Esophagus muscularis mucosa (tissue), 4 donors: Measurements from ENCODE around the gene ATRIP. TPM values are rescaled to one million over a fixed set of nuclear protein-coding genes. Genes with fewer than 3 reads are reported as not detected.

Source experiments
- DNase-seq: peaks from one replicate; pipeline ENCODE4 v3.0.0-alpha.2; 2017; ENCODE audit errors: extremely low spot score
- H3K27ac ChIP-seq, 4 donors: fragments of 200-600 bp; sonication (generic); replicated peaks in 1 of 4; 1 replicate in 3 of 4; 2 replicates in 1 of 4; pipeline ENCODE4 v1.5.1; 2016 to 2019; ENCODE audit warnings: mild to moderate bottlenecking in 1 of 4
- H3K27me3 ChIP-seq, 4 donors: fragments of 200-600 bp; sonication (generic); one replicate each; pipeline versions ENCODE4 v1.5.1 to v1.6.0; 2016 to 2019
- H3K36me3 ChIP-seq, 4 donors: fragments of 200-600 bp; sonication (generic); one replicate each; pipeline ENCODE4 v1.5.1; 2016 to 2019
- H3K4me1 ChIP-seq, 4 donors: fragments of 200-600 bp; sonication (generic); one replicate each; pipeline ENCODE4 v1.5.1; 2016 to 2019
- H3K4me3 ChIP-seq, 4 donors: fragments of 200-600 bp; sonication (generic); 1 replicate in 2 of 4; 2 replicates in 2 of 4; pipeline ENCODE4 v1.5.1; 2016 to 2019; ENCODE audit warnings: mild to moderate bottlenecking in 4 of 4, moderate library complexity in 1 of 4
- H3K9me3 ChIP-seq, 4 donors: fragments of 200-600 bp; sonication (generic); 1 replicate in 3 of 4; 2 replicates in 1 of 4; pipeline ENCODE4 v1.5.1; 2016 to 2019
- CTCF ChIP-seq, 3 experiments: fragments of 200-600 bp in 2 of 3; fragments of 450-650 bp in 1 of 3; sonication (generic) in 2 of 3; IDR thresholded peaks; one replicate each; pipeline ENCODE4 v1.5.1; 2017 to 2019; ENCODE audit warnings: antibody characterized with exemption in 3 of 3, mild to moderate bottlenecking in 2 of 3, moderate library complexity in 1 of 3
- EP300 ChIP-seq: sonication (generic); formaldehyde crosslinking; IDR thresholded peaks from one replicate; pipeline ENCODE4 v1.6.1; 2017; ENCODE audit warnings: antibody characterized with exemption
- POLR2A ChIP-seq: fragments of 450-650 bp; IDR thresholded peaks from one replicate; pipeline ENCODE4 v1.6.1; 2017; ENCODE audit warnings: antibody characterized with exemption, moderate library complexity, mild to moderate bottlenecking, low read depth
- POLR2AphosphoS5 ChIP-seq, 2 donors: sonication (generic); formaldehyde crosslinking; IDR thresholded peaks; one replicate each; pipeline ENCODE4 v1.6.1; 2017; ENCODE audit warnings: antibody characterized with exemption in 2 of 2
- WGBS: methylation state at CpG from one replicate; pipeline ENCODE4 v1.1.5; 2018; 5-methylcytosine and 5-hydroxymethylcytosine counted together
- intact Hi-C: fragments of 100-400 bp; cut with DNase I; formaldehyde crosslinking; loops from one replicate; pipeline ENCODE4 v1.15.1; 2023
- total RNA-seq, 4 donors: library from RNA; depleted of rRNA; stranded (reverse); fragments of >200 nt; gene quantifications; one replicate each; pipeline versions ENCODE4 v1.1.0 to v1.2.1, GENCODE V29; 2016

The ATRIP gene
- total RNA-seq, 4 donors from 2014 or later, result 4.2 to 8.5 (median 5.3) TPM

- H3K27ac ChIP-seq, result no peak overlapping the region
- peaks cover 9 to 44% (median 38%) of the 10 kb centered on the region in 4 donors for H3K4me1 ChIP-seq
- H3K4me3 ChIP-seq, result no peak overlapping the region
- WGBS, result 83% methylated on average over 8 of the region's 17 CpGs
- TF ChIP-seq POLR2AphosphoS5 (IDR thresholded peaks at IDR 0.05) (no peak), POLR2A (no peak), EP300 (no peak), CTCF (IDR thresholded peaks at IDR 0.05) (no peak)
- DNase-seq, result no peak
- H3K9me3 ChIP-seq, result no peaks in the 10 kb centered on the region
- intact Hi-C loops, result no loop called here
- peaks cover 55 to 97% (median 78%) of the 10 kb centered on the region in 4 donors for H3K36me3 ChIP-seq
- H3K27me3 ChIP-seq, result no peaks in the 10 kb centered on the region
Observed at GRCh38 chr3:48419597-48419996, 26.9 kb upstream of the ATRIP start.

DNA sequence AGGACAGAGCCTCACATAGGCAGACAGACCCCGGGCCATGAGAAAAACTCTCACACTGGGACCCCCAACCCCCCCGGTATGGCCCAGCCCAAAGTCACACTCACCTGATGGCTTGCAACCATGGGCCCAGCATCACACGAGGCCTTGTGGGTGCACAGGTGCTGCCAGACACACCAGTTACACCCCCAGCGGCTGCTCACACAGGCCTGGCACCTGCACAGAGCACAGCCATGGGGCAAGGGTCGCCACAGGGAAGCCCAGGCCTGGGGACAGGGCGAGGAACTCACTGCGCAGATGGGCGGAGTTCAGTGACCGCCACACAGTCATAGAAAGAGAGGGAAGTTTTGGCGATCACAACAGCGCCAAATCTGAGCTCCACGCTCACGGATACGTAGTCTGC, 26.0 kb upstream of the ATRIP start:
- DNase-seq, result no peak
- 88% methylated on average over 14 of the region's 14 CpGs for WGBS
- TF ChIP-seq EP300, result no peak
- no peak for TF ChIP-seq POLR2AphosphoS5 (IDR thresholded peaks at IDR 0.05)
- Histone ChIP-seq H3K4me3 (no peak overlapping the region), H3K27ac (no peak overlapping the region), H3K4me1 (peaks cover 18 to 48% (median 40%) of the 10 kb centered on the region in 4 donors), H3K36me3 (peaks cover 45 to 88% (median 69%) of the 10 kb centered on the region in 4 donors), H3K9me3 (no peaks in the 10 kb centered on the region), H3K27me3 (no peaks in the 10 kb centered on the region)
- intact Hi-C loops, result no loop called here

- WGBS, result 80% methylated on average over 3 of the region's 3 CpGs
- peaks cover 28 to 71% (median 51%) of the 10 kb centered on the region in 4 donors for H3K36me3 ChIP-seq
- DNase-seq, result no peak
- H3K27ac ChIP-seq, result peak overlapping the region in 1 of 4 donors; percentile 98
- intact Hi-C loops, result no loop called here
- H3K4me1 ChIP-seq, result peaks cover 34 to 65% (median 57%) of the 10 kb centered on the region in 4 donors
- no peaks in the 10 kb centered on the region for H3K9me3 ChIP-seq
- H3K27me3 ChIP-seq, result no peaks in the 10 kb centered on the region
- H3K4me3 ChIP-seq, result no peak overlapping the region
- no peak for TF ChIP-seq POLR2AphosphoS5 (IDR thresholded peaks at IDR 0.05)
- no peak for TF ChIP-seq POLR2A
- no peak for TF ChIP-seq EP300
- no peak for TF ChIP-seq CTCF (IDR thresholded peaks at IDR 0.05)
Observed at GRCh38 chr3:48422272-48422671, 24.3 kb upstream of the ATRIP start.

- intact Hi-C loops, result no loop called here
- 82% methylated on average over 8 of the region's 8 CpGs for WGBS
- H3K4me1 ChIP-seq, result peaks cover 38 to 69% (median 61%) of the 10 kb centered on the region in 4 donors
- DNase-seq, result no peak
- H3K27ac ChIP-seq, result peak overlapping the region in 1 of 4 donors; percentile 98
- no peaks in the 10 kb centered on the region for H3K9me3 ChIP-seq
- peaks cover 25 to 67% (median 47%) of the 10 kb centered on the region in 4 donors for H3K36me3 ChIP-seq
- H3K27me3 ChIP-seq, result no peaks in the 10 kb centered on the region
- H3K4me3 ChIP-seq, result no peak overlapping the region
- no peak for TF ChIP-seq EP300
- TF ChIP-seq POLR2A, result no peak
- no peak for TF ChIP-seq CTCF (IDR thresholded peaks at IDR 0.05)
Observed at GRCh38 chr3:48422681-48423080, 23.9 kb upstream of the ATRIP start.

DNA sequence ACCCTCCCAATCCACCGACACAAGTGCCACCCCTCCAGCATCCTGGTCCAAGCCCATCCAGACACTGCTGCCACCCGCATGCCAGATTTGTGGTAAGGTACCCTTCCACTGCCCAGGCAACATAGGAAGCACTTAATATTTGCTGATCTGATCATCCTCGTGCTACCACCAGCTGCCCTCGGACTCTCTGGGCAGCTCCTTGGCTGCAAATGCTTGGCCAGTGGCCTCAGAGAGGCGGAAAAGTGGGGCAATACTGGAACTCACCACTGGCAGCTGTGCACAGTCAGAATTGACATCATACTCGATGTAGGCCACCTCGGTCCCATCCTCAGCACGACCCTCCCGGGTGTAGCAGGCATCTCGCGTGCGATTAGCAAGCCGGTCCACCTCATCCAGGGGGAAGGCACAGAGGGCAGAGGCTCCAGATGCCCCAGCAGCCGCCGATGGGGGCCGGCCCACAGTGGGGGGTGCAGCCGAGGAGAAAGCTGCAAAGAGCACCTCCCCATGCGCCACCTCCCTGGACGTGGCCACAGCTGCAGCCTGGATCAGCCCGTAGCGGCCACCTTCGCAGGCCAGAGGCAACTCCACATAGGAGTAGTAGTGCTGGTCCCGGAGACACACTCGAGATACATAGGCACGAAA, 23.2 kb upstream of the ATRIP start:
- H3K36me3 ChIP-seq, result peaks cover 22 to 60% (median 41%) of the 10 kb centered on the region in 4 donors
- no peaks in the 10 kb centered on the region for H3K27me3 ChIP-seq
- 79% methylated on average over 18 of the region's 25 CpGs for WGBS
- peaks cover 45 to 76% (median 68%) of the 10 kb centered on the region in 4 donors for H3K4me1 ChIP-seq
- peak overlapping the region in 1 of 4 donors; percentile 98 for H3K27ac ChIP-seq
- TF ChIP-seq CTCF (IDR thresholded peaks at IDR 0.05), result no peak
- no peak for TF ChIP-seq EP300
- no peak for TF ChIP-seq POLR2AphosphoS5 (IDR thresholded peaks at IDR 0.05)
- TF ChIP-seq POLR2A, result no peak
- no peaks in the 10 kb centered on the region for H3K9me3 ChIP-seq
- intact Hi-C loops, result no loop called here
- no peak overlapping the region for H3K4me3 ChIP-seq
- no peak for DNase-seq
